DMS 273 treated with DMSO at 0.1 percent for 48 hours (cell line): ENCODE data around the gene HOXA4.

Experiments used
- DNase-seq: peaks from one replicate; lab custom pipeline; 2025; lab: John Stamatoyannopoulos, UW

The HOXA4 gene

GRCh38 chr7:27147199-27148030 is 16.9 kb upstream of the HOXA4 start, which contains the start of gene HOXA6:
Gene HOXA6 (minus strand): TSS chr7:27147774. CDS start chr7:27147749, 25 bp downstream.
- no peak for DNase-seq

- no peak for DNase-seq
These were observed 16.1 kb upstream of the HOXA4 start for GRCh38 chr7:27146491-27147198.

- no peak for DNase-seq
These were observed 15.4 kb upstream of the HOXA4 start for GRCh38 chr7:27145914-27146412.

- DNase-seq, result no peak
These were observed 14.8 kb upstream of the HOXA4 start for GRCh38 chr7:27145165-27145913.

GRCh38 chr7:27144781-27145164 is 14.2 kb upstream of the HOXA4 start:
- no peak for DNase-seq

- DNase-seq, result no peak
These were observed 13.6 kb upstream of the HOXA4 start for GRCh38 chr7:27143950-27144780.

- peak; percentile 89 for DNase-seq
These were observed 12.7 kb upstream of the HOXA4 start, which contains the start of gene HOXA5 for GRCh38 chr7:27143023-27143949. Gene HOXA5 (minus strand): TSS chr7:27143681. CDS start chr7:27143607, 74 bp downstream.

- DNase-seq, result no peak
These were observed 12.0 kb upstream of the HOXA4 start for GRCh38 chr7:27142580-27143022.

GRCh38 chr7:27141923-27142579 is 11.5 kb upstream of the HOXA4 start:
- no peak for DNase-seq

- no peak for DNase-seq
These were observed 10.8 kb upstream of the HOXA4 start for GRCh38 chr7:27141137-27141922.

- DNase-seq, result no peak
These were observed 9.7 kb upstream of the HOXA4 start for GRCh38 chr7:27140126-27140857.

- DNase-seq, result no peak
These were observed 9.0 kb upstream of the HOXA4 start for GRCh38 chr7:27139334-27140125.

- no peak for DNase-seq
These were observed 8.4 kb upstream of the HOXA4 start for GRCh38 chr7:27138985-27139333.

- no peak for DNase-seq
These were observed 7.9 kb upstream of the HOXA4 start for GRCh38 chr7:27138472-27138871.

- DNase-seq, result no peak
These were observed 7.2 kb upstream of the HOXA4 start for GRCh38 chr7:27137640-27138315.

- DNase-seq, result no peak
These were observed 3.8 kb upstream of the HOXA4 start for GRCh38 chr7:27134392-27134791.
